Activated naive CD4-positive, alpha-beta T cell treated with anti-CD3 and anti-CD28 coated beads, Interleukin-2, amount 10 ng/mL, durations not matched to agents 7 days and 5 days (primary cell): ENCODE measurements around the gene MEST.
"Not testable (repeated sequence)": the region's sequence is repeated elsewhere in the genome, so short reads cannot be mapped to it uniquely, and the experiment has no call there.

ENCODE experiments used
- CTCF ChIA-PET: fragments of 350-600 bp; sonication (Branson Sonifier 250); formaldehyde crosslinking; loops from one replicate; lab custom pipeline; 2021; ENCODE audit warnings: antibody characterized with exemption; lab: Charles Lee
- DNase-seq: peaks from one replicate; pipeline ENCODE4 v3.0.0-alpha.2; 2020
- H3K27ac Mint-ChIP-seq: one replicate; pipeline ENCODE4 v1.8.0; 2021; ENCODE audit warnings: mild to moderate bottlenecking, moderate library complexity, mixed read lengths
- H3K27me3 Mint-ChIP-seq: one replicate; pipeline ENCODE4 v1.8.0; 2021; ENCODE audit warnings: mild to moderate bottlenecking, mixed read lengths
- H3K36me3 Mint-ChIP-seq: one replicate; pipeline ENCODE4 v1.8.0; 2021; ENCODE audit warnings: mixed read lengths
- H3K4me1 Mint-ChIP-seq: one replicate; pipeline ENCODE4 v1.8.0; 2021; ENCODE audit warnings: mixed read lengths
- H3K4me3 Mint-ChIP-seq: one replicate; pipeline ENCODE4 v1.8.0; 2021; ENCODE audit warnings: mild to moderate bottlenecking, moderate library complexity, mixed read lengths
- H3K9me3 Mint-ChIP-seq: one replicate; pipeline ENCODE4 v1.8.0; 2021; ENCODE audit warnings: mixed read lengths

The MEST gene

GRCh38 chr7:130490311-130490791 is 1.5 kb upstream of the MEST start:
- Mint-ChIP-seq H3K4me3 (no peak overlapping the region), H3K27me3 (peaks cover 95% of the 10 kb centered on the region), H3K27ac (no peak overlapping the region), H3K9me3 (peaks cover 6% of the 10 kb centered on the region), H3K36me3 (peaks cover 3% of the 10 kb centered on the region), H3K4me1 (peaks cover 32% of the 10 kb centered on the region)
- CTCF ChIA-PET = no interaction called here
- DNase-seq = no peak

DNA sequence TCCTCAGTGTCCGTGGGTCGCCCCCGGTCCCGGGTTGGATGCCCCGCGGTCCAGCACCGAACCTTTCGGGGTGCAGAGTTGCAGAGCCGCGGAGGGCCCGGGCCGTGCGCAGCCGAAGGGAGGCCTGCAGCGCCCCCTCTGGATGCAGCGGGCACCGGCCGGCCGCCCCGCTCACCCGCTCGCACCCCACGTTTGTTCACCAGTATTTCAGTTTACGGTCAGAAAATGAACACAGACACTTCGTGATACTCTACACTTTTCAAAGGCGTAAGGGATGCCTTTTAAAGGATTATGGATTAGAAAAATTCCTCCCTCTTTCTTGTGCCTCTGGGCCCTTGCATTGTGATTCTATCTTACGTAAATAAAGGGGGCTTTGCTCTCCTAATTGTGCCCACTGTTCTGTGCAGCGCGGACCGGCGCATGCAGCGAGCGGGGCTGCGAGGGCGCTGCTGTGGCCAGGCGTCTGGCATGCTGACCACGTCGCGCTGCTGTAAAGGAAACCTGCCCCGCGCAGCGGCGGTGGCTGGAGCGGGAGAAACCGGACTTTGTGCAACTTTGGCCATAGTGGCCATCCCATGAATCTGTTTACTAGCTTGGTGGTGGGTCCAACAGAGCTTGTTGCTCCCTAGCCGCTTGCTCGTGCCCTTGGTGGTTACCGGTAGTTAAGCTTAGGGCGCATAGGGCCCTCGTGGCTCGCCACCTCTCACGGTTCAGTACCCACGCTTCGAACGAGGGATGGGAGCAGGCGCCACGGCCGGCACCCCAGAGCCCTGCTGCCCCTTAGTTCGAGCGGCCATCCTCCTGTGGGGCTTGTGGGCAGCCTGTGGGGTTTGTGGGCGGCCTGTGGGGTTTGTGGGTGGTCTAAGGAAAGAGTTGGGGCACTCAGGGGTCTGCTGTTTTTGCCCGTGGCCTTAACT is 739 bp upstream of the MEST start:
- H3K27ac Mint-ChIP-seq = no peak overlapping the region
- H3K4me1 Mint-ChIP-seq = peaks cover 24% of the 10 kb centered on the region
- peaks cover 6% of the 10 kb centered on the region for H3K9me3 Mint-ChIP-seq
- DNase-seq = peak; percentile 39
- H3K36me3 Mint-ChIP-seq = peaks cover 3% of the 10 kb centered on the region
- H3K4me3 Mint-ChIP-seq = peak overlapping the region; percentile 55
- CTCF ChIA-PET = no interaction called here
- H3K27me3 Mint-ChIP-seq = peaks cover 87% of the 10 kb centered on the region

DNA sequence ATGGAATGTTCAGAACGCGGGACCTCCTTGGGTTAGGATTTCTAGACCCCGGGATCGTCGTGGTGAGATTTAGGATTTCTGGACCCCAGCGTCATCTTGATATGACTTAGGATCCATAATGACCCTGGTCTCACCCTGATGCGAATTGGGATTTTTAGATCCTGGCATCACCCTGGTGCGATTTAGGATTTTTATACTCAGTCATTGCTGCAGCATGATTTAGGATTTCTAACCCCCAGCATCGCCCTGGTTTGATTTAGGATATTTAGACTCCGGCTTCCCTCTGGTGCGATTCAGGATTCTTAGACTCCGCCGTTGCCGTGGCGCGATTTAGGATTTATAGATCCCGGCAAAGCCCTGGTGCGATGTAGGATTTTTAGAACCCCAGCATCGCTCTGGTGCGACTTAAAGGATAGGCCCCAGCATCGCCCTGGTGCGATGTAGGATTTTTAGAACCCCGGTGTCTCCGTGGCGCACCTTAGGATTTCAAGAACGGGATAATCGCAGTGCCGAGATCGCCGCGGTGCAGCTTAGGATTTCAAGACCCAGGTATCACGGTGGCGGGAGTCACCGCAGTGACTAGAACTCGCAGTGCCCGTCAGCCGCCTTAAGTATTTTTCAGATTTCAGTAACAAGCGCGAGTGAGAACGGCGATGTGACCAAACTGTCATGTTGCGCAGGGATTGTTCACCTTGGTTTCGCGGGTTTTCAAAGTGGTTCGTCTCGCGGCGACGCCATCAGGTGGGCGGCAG is 814 bp downstream of the MEST start:
- H3K9me3 Mint-ChIP-seq = peaks cover 6% of the 10 kb centered on the region
- peaks cover 3% of the 10 kb centered on the region for H3K36me3 Mint-ChIP-seq
- H3K27ac Mint-ChIP-seq = peak overlapping the region; percentile 10
- CTCF ChIA-PET = no interaction called here
- no peak for DNase-seq
- H3K4me3 Mint-ChIP-seq = peak overlapping the region; percentile 1
- H3K4me1 Mint-ChIP-seq = peaks cover 14% of the 10 kb centered on the region
- H3K27me3 Mint-ChIP-seq = peaks cover 71% of the 10 kb centered on the region

DNA sequence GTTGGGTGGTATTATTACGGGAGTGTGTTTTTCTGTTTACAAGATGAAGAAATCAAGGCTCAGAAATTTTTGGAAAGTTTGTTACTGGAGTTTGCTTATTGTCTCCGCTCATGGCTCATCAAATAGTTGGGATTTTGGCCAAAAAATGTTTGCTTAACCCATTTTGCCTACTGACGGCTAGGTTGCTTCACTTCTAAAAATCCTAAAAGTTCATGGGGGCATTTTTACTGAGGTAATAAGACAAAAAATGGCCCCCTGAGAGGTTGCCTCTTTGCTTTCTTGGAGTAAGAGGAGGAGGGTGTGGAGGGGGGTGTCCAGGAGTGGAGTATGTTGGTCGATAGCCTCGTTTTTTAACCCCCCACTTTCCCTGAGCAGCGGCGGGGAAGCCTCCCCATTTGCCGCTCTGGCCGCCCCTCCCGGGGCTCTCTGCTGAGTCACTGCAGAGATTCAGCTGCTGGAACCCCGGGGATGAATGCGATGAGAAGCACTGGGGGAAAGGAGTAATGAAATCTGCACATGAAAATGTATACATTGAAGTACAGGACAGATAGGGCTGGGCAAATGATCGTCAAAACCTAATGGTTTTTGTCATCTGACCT is 1.5 kb downstream of the MEST start:
- Mint-ChIP-seq H3K4me3 (no peak overlapping the region), H3K36me3 (peaks cover 3% of the 10 kb centered on the region), H3K4me1 (peaks cover 14% of the 10 kb centered on the region), H3K9me3 (peaks cover 6% of the 10 kb centered on the region), H3K27me3 (peaks cover 65% of the 10 kb centered on the region), H3K27ac (peak overlapping the region; percentile 10)
- CTCF ChIA-PET = no interaction called here
- DNase-seq = no peak

DNA sequence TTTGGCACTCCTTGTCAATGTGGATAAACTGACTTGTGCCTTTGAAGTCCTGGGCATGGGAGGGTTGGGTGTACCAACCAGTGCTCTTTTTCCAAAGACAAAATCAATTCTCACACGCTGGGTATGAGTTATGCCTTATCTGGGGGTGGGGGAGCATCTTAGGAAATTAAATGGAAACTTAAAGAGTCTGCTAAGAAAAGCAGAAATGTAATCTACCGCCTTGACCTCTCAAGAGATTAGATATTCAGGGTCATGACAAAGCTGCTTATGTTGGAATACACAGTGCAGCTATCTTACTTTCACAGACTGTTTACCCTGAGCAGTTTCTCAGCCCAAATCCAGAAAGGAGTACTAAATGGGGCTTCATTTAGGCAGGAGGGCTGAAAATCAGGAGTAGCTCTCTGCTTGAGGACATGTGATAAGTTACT is 2.6 kb downstream of the MEST start:
- H3K36me3 Mint-ChIP-seq = peaks cover 3% of the 10 kb centered on the region
- H3K27me3 Mint-ChIP-seq = peaks cover 57% of the 10 kb centered on the region
- H3K4me3 Mint-ChIP-seq = no peak overlapping the region
- CTCF ChIA-PET = no interaction called here
- H3K27ac Mint-ChIP-seq = no peak overlapping the region
- peaks cover 14% of the 10 kb centered on the region for H3K4me1 Mint-ChIP-seq
- no peak for DNase-seq
- H3K9me3 Mint-ChIP-seq = peaks cover 6% of the 10 kb centered on the region

GRCh38 chr7:130500463-130500862 is 8.6 kb downstream of the MEST start:
- H3K4me3 Mint-ChIP-seq = no peak overlapping the region
- no peaks in the 10 kb centered on the region for H3K27me3 Mint-ChIP-seq
- no peaks in the 10 kb centered on the region for H3K36me3 Mint-ChIP-seq
- no peak overlapping the region for H3K27ac Mint-ChIP-seq
- no peaks in the 10 kb centered on the region for H3K4me1 Mint-ChIP-seq
- H3K9me3 Mint-ChIP-seq = no peaks in the 10 kb centered on the region
- CTCF ChIA-PET = interaction anchor here (0.6 kb wide), 1 partner anchor 136 kb away, joined by 3 read pairs; no protein-coding TSS in a partner anchor
- DNase-seq = no peak

DNA sequence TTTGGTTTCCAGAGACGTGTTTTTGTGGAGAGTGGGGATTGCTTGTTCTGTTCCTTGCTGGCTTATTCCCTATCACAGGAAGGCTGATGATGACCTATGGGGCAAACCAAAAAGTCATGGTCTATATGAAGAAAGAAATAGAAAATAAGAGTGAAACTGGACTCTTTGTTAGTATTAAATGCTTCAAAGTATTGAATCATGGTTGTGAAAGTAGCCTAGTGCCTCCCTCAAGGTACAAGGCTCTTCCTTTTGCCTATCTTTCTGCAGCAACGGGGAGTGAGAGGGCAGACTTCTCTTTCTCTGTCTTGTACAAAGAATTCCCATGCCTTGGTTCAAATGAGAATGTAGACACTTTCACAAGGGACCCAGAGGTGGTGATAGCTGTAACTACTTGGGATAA is 9.0 kb downstream of the MEST start:
- DNase-seq = no peak
- no peaks in the 10 kb centered on the region for H3K36me3 Mint-ChIP-seq
- CTCF ChIA-PET = no interaction called here
- no peaks in the 10 kb centered on the region for H3K27me3 Mint-ChIP-seq
- H3K4me3 Mint-ChIP-seq = no peak overlapping the region
- H3K9me3 Mint-ChIP-seq = no peaks in the 10 kb centered on the region
- H3K27ac Mint-ChIP-seq = no peak overlapping the region
- no peaks in the 10 kb centered on the region for H3K4me1 Mint-ChIP-seq

- Mint-ChIP-seq H3K9me3 (no peaks in the 10 kb centered on the region), H3K27ac (no peak overlapping the region), H3K4me3 (no peak overlapping the region), H3K36me3 (peaks cover 4% of the 10 kb centered on the region), H3K4me1 (no peaks in the 10 kb centered on the region), H3K27me3 (no peaks in the 10 kb centered on the region)
- DNase-seq = no peak
- CTCF ChIA-PET = interaction anchor here (0.7 kb wide), 1 partner anchor 16 kb away, joined by 3 read pairs; no protein-coding TSS in a partner anchor
These were observed 13.9 kb downstream of the MEST start for GRCh38 chr7:130505753-130506152.

DNA sequence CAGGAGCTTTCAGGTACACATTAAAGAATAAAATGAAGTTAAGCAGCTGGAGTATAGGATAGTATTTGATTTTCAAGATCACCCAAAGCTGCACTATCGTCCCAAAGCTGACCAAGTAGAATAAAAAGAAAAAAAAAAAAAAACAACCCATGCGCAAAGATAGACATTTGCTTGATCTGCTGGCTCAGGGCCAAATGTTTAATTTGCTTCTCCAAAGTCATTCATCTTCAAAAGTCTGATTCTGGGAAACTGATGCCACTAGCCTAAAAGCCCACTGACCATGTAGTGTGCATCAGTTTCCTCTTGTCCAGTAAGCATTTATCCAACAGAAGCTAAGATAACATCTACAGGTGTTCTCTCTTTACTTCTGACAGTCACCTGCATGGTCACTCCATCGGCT is 14.5 kb downstream of the MEST start:
- peaks cover 4% of the 10 kb centered on the region for H3K36me3 Mint-ChIP-seq
- H3K4me1 Mint-ChIP-seq = no peaks in the 10 kb centered on the region
- no peaks in the 10 kb centered on the region for H3K27me3 Mint-ChIP-seq
- no peak for DNase-seq
- no peak overlapping the region for H3K27ac Mint-ChIP-seq
- H3K4me3 Mint-ChIP-seq = no peak overlapping the region
- no peaks in the 10 kb centered on the region for H3K9me3 Mint-ChIP-seq
- CTCF ChIA-PET = interaction anchor here (0.7 to 1.0 kb wide), 2 partner anchors 15 to 19 kb away, joined by 3 read pairs; no protein-coding TSS in a partner anchor

DNA sequence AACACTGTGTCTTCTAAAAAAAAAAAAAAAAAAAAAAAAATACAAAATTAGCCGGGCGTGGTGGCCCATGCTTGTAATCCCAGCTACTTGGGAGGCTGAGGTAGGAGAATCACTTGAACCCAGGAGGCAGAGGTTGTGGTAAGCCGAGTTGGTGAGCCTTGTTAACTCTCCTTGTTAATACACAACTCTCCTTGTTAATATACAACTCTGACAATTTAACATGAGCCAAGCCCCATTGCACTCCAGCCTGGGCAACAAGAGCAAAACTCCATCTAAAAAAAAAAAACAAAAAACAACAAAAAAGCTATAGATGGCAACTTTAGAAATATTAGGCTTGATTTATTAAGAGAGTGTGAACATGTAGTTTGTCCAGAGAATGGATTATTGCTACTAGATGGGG is 20.2 kb downstream of the MEST start:
- H3K36me3 Mint-ChIP-seq, CTCF ChIA-PET, H3K9me3 Mint-ChIP-seq, H3K27me3 Mint-ChIP-seq, H3K4me1 Mint-ChIP-seq, H3K4me3 Mint-ChIP-seq, H3K27ac Mint-ChIP-seq, DNase-seq: not testable (repeated sequence)

GRCh38 chr7:130513447-130513846 is 21.6 kb downstream of the MEST start:
- Mint-ChIP-seq H3K27me3 (no peaks in the 10 kb centered on the region), H3K36me3 (no peaks in the 10 kb centered on the region), H3K27ac (no peak overlapping the region), H3K4me3 (no peak overlapping the region), H3K4me1 (no peaks in the 10 kb centered on the region), H3K9me3 (no peaks in the 10 kb centered on the region)
- no peak for DNase-seq
- CTCF ChIA-PET = no interaction called here

DNA sequence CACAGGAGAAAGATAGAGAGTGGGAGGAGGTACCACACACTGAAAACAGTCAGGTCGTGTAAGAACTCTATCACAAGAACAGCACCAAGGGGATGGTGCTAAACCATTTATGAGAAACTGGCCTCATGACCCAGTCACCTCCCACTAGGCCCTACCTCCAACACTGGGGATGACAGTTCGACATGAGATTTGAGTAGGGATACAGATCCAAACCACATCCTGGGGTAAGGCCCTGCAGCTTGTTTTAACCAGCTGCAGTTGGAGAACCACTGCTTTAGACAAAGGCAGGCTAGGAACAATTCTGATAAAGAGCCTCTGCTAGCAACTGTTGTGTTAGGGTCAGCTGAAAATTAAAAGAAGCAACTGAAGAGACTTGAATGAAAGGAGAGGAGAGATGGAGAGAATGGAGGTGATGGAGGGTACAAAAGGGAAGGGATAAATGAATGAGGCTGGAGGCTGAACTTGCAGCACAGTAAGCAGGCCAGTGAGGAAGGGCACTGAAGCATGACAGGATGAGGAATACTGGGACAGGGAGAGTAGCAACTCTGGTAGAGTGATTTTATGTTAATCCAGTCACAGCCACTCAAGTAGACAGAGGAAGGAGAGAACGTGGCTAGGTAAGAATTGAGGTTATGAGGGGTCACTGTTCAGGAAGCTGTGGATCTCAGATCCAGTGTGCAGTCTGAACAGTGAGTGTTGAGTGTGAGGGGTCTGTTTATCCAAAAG is 23.6 kb downstream of the MEST start:
- H3K36me3 Mint-ChIP-seq = no peaks in the 10 kb centered on the region
- no peaks in the 10 kb centered on the region for H3K4me1 Mint-ChIP-seq
- no peaks in the 10 kb centered on the region for H3K27me3 Mint-ChIP-seq
- H3K9me3 Mint-ChIP-seq = no peaks in the 10 kb centered on the region
- H3K4me3 Mint-ChIP-seq = no peak overlapping the region
- H3K27ac Mint-ChIP-seq = no peak overlapping the region
- DNase-seq = no peak
- CTCF ChIA-PET = no interaction called here

- no peaks in the 10 kb centered on the region for H3K36me3 Mint-ChIP-seq
- no peaks in the 10 kb centered on the region for H3K9me3 Mint-ChIP-seq
- H3K4me3 Mint-ChIP-seq = no peak overlapping the region
These were observed 29.5 kb downstream of the MEST start for GRCh38 chr7:130521258-130521951.

More at GRCh38 chr7:130521258-130521951, 29.5 kb downstream of the MEST start:
- CTCF ChIA-PET = interaction anchor here (0.6 kb wide), 1 partner anchor 15 kb away, joined by 3 read pairs; no protein-coding TSS in a partner anchor
- H3K4me1 Mint-ChIP-seq = no peaks in the 10 kb centered on the region
- no peak for DNase-seq
- H3K27ac Mint-ChIP-seq = no peak overlapping the region
- no peaks in the 10 kb centered on the region for H3K27me3 Mint-ChIP-seq
